ENCODE data around the gene PDZD2. TPM values are rescaled to one million over a fixed set of nuclear protein-coding genes. Genes with fewer than 3 reads are reported as not detected.
"Not testable (repeated sequence)": the region's sequence is repeated elsewhere in the genome, so short reads cannot be mapped to it uniquely, and the experiment has no call there.

Gene PDZD2
- total and polyA plus RNA-seq, 8 donors: 16.2 to 49.8 (median 20.4) TPM

DNA sequence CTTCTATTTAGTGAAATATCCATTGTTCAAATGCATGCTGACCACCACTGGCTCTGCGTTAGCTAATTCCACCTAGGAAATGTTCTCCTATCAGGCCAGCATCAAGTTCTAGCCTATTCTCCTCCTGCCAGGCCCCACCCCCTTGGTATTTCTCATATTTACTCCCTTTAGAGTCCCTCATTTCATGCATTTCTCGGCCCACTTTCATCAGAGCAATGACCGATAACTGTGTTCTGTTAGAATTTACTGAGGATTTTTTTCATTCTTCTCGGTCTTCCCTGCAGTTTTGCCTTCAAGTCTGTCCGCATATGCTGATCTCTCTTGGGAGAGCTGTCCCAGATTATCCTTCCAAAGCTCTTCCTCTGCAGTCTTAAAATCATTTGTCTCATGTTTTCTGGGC is 391.8 kb downstream of the PDZD2 start:
- H3K4me1 ChIP-seq: peaks cover 5 to 53% of the 10 kb centered on the region in 2 donors
- no peak overlapping the region for H3K27ac ChIP-seq
- no peaks in the 10 kb centered on the region for H3K9me3 ChIP-seq
- TF ChIP-seq, protein P1, sequence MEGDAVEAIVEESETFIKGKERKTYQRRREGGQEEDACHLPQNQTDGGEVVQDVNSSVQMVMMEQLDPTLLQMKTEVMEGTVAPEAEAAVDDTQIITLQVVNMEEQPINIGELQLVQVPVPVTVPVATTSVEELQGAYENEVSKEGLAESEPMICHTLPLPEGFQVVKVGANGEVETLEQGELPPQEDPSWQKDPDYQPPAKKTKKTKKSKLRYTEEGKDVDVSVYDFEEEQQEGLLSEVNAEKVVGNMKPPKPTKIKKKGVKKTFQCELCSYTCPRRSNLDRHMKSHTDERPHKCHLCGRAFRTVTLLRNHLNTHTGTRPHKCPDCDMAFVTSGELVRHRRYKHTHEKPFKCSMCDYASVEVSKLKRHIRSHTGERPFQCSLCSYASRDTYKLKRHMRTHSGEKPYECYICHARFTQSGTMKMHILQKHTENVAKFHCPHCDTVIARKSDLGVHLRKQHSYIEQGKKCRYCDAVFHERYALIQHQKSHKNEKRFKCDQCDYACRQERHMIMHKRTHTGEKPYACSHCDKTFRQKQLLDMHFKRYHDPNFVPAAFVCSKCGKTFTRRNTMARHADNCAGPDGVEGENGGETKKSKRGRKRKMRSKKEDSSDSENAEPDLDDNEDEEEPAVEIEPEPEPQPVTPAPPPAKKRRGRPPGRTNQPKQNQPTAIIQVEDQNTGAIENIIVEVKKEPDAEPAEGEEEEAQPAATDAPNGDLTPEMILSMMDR (IDR thresholded peaks at IDR 0.05): no peak
- ATAC-seq: no peak
- H3K36me3 ChIP-seq: no peaks in the 10 kb centered on the region
- H3K4me3 ChIP-seq: no peak overlapping the region
- intact Hi-C loops (cut with DNase I): no loop called here
- H3K27me3 ChIP-seq: no peaks in the 10 kb centered on the region
- no peak for DNase-seq

GRCh38 chr5:32031089-32031488 is 392.2 kb downstream of the PDZD2 start:
- ATAC-seq (no peak), DNase-seq (no peak)
- Histone ChIP-seq H3K27ac (no peak overlapping the region), H3K27me3 (no peaks in the 10 kb centered on the region), H3K4me1 (peaks cover 5 to 53% of the 10 kb centered on the region in 2 donors), H3K36me3 (no peaks in the 10 kb centered on the region), H3K9me3 (no peaks in the 10 kb centered on the region), H3K4me3 (no peak overlapping the region)
- intact Hi-C loops (cut with DNase I): no loop called here
- TF ChIP-seq, protein P1 (IDR thresholded peaks at IDR 0.05): no peak

GRCh38 chr5:32038523-32038922 is 399.6 kb downstream of the PDZD2 start:
- ATAC-seq: no peak
- Histone ChIP-seq H3K27ac (no peak overlapping the region), H3K9me3 (peaks cover 0 to 3% of the 10 kb centered on the region in 2 donors), H3K4me1 (no peaks in the 10 kb centered on the region), H3K4me3 (no peak overlapping the region), H3K36me3 (peaks cover 0 to 10% of the 10 kb centered on the region in 2 donors), H3K27me3 (no peaks in the 10 kb centered on the region)
- TF ChIP-seq, protein P1 (IDR thresholded peaks at IDR 0.05): no peak
- DNase-seq: no peak
- intact Hi-C loops (cut with DNase I): no loop called here

- DNase-seq; H3K4me3 ChIP-seq; ATAC-seq; H3K9me3 ChIP-seq; H3K27ac ChIP-seq; intact Hi-C loops (cut with DNase I); H3K27me3 ChIP-seq; H3K4me1 ChIP-seq: not testable (repeated sequence)
- H3K36me3 ChIP-seq: peaks cover 0 to 10% of the 10 kb centered on the region in 2 donors
These were observed 400.2 kb downstream of the PDZD2 start for GRCh38 chr5:32039133-32039532.

DNA sequence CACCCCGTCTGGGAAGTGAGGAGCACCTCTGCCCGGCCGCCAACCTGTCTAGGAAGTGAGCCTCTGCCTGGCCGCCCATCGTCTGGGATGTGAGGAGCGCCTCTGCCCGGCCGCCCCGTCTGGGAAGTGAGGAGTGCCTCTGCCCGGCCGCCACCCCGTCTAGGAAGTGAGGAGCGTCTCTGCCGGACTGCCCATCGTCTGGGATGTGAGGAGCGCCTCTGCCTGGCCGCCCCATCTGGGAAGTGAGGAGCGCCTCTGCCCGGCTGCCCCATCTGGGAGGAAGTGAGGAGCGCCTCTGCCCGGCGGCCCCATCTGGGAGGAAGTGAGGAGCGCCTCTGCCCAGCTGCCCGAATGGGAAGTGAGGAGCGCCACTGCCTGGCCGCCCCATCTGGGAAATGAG is 400.7 kb downstream of the PDZD2 start:
- H3K4me1 ChIP-seq; H3K9me3 ChIP-seq; ATAC-seq; H3K4me3 ChIP-seq; H3K27ac ChIP-seq; DNase-seq; intact Hi-C loops (cut with DNase I); H3K27me3 ChIP-seq: not testable (repeated sequence)
- peaks cover 0 to 10% of the 10 kb centered on the region in 2 donors for H3K36me3 ChIP-seq

DNA sequence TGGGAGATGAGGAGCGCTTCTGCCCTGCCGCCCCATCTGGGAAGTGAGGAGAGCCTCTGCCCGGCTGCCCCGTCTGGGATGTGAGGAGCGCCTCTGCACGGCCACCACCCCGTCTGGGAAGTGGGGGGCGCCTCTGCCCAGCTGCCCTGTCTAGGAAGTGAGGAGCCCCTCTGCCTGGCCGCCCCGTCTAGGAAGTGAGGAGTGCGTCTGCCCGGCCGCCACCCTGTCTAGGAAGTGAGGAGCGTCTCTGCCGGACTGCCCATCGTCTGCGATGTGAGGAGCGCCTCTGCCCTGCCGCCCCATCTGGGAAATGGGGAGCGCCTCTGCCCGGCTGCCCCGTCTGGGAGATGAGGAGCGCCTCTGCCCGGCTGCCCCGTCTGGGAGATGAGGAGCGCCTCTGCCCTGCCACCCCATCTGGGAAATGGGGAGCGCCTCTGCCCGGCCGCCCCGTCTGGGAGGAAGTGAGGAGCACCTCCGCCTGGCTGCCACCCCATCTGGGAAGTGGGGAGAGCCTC is 401.3 kb downstream of the PDZD2 start:
- DNase-seq; H3K4me1 ChIP-seq; H3K27me3 ChIP-seq; H3K27ac ChIP-seq; intact Hi-C loops (cut with DNase I); ATAC-seq; H3K4me3 ChIP-seq; H3K9me3 ChIP-seq: not testable (repeated sequence)
- peaks cover 0 to 10% of the 10 kb centered on the region in 2 donors for H3K36me3 ChIP-seq

- Histone ChIP-seq H3K27ac (no peak overlapping the region), H3K27me3 (no peaks in the 10 kb centered on the region)
- ATAC-seq: peak; percentile 37
These were observed 403.6 kb downstream of the PDZD2 start for GRCh38 chr5:32042551-32042961.

More at GRCh38 chr5:32042551-32042961, 403.6 kb downstream of the PDZD2 start:
- TF ChIP-seq, protein P1 (IDR thresholded peaks at IDR 0.05): no peak
- peaks cover 0 to 10% of the 10 kb centered on the region in 2 donors for H3K36me3 ChIP-seq
- intact Hi-C loops (cut with DNase I): no loop called here
- peaks cover 0 to 3% of the 10 kb centered on the region in 2 donors for H3K9me3 ChIP-seq
- H3K4me1 ChIP-seq: no peaks in the 10 kb centered on the region
- no peak for DNase-seq
- H3K4me3 ChIP-seq: no peak overlapping the region

All from left lung (tissue), 10 donors.